Smooth muscle cell (in vitro differentiated cells): Measurements from ENCODE around the gene SDF2L1. TPM values are rescaled to one million over a fixed set of nuclear protein-coding genes. Genes with fewer than 3 reads are reported as not detected.

Experiments used
- DNase-seq: peaks from one replicate; lab custom pipeline; 2025; ENCODE audit not compliant: unreplicated experiment; lab: John Stamatoyannopoulos, UW
- H2AFZ ChIP-seq: fragments of 200-600 bp; sonication (generic); 2 replicates; pipeline ENCODE4 v1.6.0; 2016; ENCODE audit warnings: antibody characterized with exemption, low read depth, mild to moderate bottlenecking
- H3F3A ChIP-seq: fragments of 200-600 bp; sonication (generic); 2 replicates; pipeline ENCODE4 v1.6.0; 2017; ENCODE audit warnings: antibody characterized with exemption, low read depth
- H3K27ac ChIP-seq: fragments of 200-600 bp; sonication (generic); 2 replicates; pipeline ENCODE4 v1.5.1; 2016; ENCODE audit warnings: low read depth, mild to moderate bottlenecking
- H3K27me3 ChIP-seq: fragments of 200-600 bp; sonication (generic); 2 replicates; pipeline ENCODE4 v1.6.1; 2016; ENCODE audit warnings: low read depth, mild to moderate bottlenecking
- H3K36me3 ChIP-seq: fragments of 200-600 bp; sonication (generic); 2 replicates; pipeline ENCODE4 v1.5.1; 2016; ENCODE audit warnings: low read depth
- H3K4me1 ChIP-seq: fragments of 200-600 bp; sonication (generic); 2 replicates; pipeline ENCODE4 v1.5.1; 2016; ENCODE audit warnings: low read depth
- H3K4me2 ChIP-seq: fragments of 200-600 bp; sonication (generic); 2 replicates; pipeline ENCODE4 v1.6.0; 2016; ENCODE audit warnings: mild to moderate bottlenecking
- H3K4me3 ChIP-seq: fragments of 200-600 bp; sonication (generic); 2 replicates; pipeline ENCODE4 v1.5.1; 2016; ENCODE audit warnings: mild to moderate bottlenecking
- H3K79me2 ChIP-seq: fragments of 200-600 bp; sonication (generic); 2 replicates; pipeline ENCODE4 v1.6.0; 2016; ENCODE audit warnings: low read depth, mild to moderate bottlenecking
- H3K9ac ChIP-seq: fragments of 200-600 bp; sonication (generic); 2 replicates; pipeline ENCODE4 v1.6.0; 2016; ENCODE audit warnings: low read depth
- H3K9me3 ChIP-seq: fragments of 200-600 bp; sonication (generic); replicated peaks from 2 replicates; pipeline ENCODE4 v1.5.1; 2016; ENCODE audit warnings: low read depth
- H4K20me1 ChIP-seq: fragments of 200-600 bp; sonication (generic); 2 replicates; pipeline ENCODE4 v1.6.0; 2016; ENCODE audit warnings: low read depth
- WGBS: methylation state at CpG from one replicate; pipeline ENCODE4 v1.1.7; 2016; ENCODE audit warnings: low lambda C conversion rate; 5-methylcytosine and 5-hydroxymethylcytosine counted together
- polyA plus RNA-seq: library from polyadenylated mRNA; unstranded; fragments of >200 nt; fragmentation: Nextera tagmentation; extraction: Ambion mirVana; gene quantifications from 2 replicates; pipeline ENCODE4 v1.2.1, GENCODE V29; 2016
- total RNA-seq: library from RNA; depleted of rRNA; stranded (reverse); fragments of >200 nt; gene quantifications from 2 replicates; pipeline ENCODE4 v1.2.3, GENCODE V29; 2014
- TF ChIP-seq, protein P1 (sequence below): fragments of 200-600 bp; sonication (generic); IDR thresholded peaks from 2 replicates; pipeline ENCODE4 v1.5.1; 2017; ENCODE audit warnings: borderline replicate concordance, mild to moderate bottlenecking, antibody characterized with exemption; ENCODE audit not compliant: insufficient read depth, poor library complexity, severe bottlenecking

SDF2L1 gene
- total and polyA plus RNA-seq, 2 experiments from 2014 or later, result 24.9 to 102 TPM

DNA sequence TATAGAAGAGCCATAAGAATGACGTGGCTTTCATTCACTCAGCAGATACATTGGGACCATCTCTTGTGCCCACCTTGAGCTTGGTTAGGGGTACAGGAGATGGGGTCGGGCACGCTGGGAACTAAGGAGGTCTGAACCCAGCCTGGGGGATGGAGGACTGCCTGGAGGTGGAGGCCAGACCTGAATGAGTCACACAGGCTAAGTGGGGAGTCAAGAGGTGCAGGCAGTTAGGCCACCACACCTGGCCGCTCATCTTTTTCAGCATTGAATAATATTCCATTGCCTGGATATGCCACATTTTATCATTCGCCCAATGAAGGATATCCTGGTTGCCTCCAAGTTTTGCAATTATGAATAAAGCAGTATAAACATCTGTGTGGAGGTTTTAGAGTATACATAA is 19.9 kb downstream of the SDF2L1 start:
- peaks cover 13% of the 10 kb centered on the region for H3K4me1 ChIP-seq
- H3K4me2 ChIP-seq, result no peak overlapping the region
- no peak for DNase-seq
- H2AFZ ChIP-seq, result no peak overlapping the region
- H3K9me3 ChIP-seq, result no peaks in the 10 kb centered on the region
- H3K36me3 ChIP-seq, result no peaks in the 10 kb centered on the region
- peaks cover 4% of the 10 kb centered on the region for H3K79me2 ChIP-seq
- H3K9ac ChIP-seq, result no peak overlapping the region
- WGBS, result 95% methylated on average over 5 of the region's 5 CpGs
- H3K4me3 ChIP-seq, result no peak overlapping the region
- H3K27ac ChIP-seq, result no peak overlapping the region
- TF ChIP-seq, protein P1, sequence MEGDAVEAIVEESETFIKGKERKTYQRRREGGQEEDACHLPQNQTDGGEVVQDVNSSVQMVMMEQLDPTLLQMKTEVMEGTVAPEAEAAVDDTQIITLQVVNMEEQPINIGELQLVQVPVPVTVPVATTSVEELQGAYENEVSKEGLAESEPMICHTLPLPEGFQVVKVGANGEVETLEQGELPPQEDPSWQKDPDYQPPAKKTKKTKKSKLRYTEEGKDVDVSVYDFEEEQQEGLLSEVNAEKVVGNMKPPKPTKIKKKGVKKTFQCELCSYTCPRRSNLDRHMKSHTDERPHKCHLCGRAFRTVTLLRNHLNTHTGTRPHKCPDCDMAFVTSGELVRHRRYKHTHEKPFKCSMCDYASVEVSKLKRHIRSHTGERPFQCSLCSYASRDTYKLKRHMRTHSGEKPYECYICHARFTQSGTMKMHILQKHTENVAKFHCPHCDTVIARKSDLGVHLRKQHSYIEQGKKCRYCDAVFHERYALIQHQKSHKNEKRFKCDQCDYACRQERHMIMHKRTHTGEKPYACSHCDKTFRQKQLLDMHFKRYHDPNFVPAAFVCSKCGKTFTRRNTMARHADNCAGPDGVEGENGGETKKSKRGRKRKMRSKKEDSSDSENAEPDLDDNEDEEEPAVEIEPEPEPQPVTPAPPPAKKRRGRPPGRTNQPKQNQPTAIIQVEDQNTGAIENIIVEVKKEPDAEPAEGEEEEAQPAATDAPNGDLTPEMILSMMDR, result no peak
- H3F3A ChIP-seq, result no peaks in the 10 kb centered on the region
- no peaks in the 10 kb centered on the region for H3K27me3 ChIP-seq
- H4K20me1 ChIP-seq, result no peaks in the 10 kb centered on the region

- H3K27me3 ChIP-seq, result no peaks in the 10 kb centered on the region
- H3K4me1 ChIP-seq, result peaks cover 5% of the 10 kb centered on the region
- H3K79me2 ChIP-seq, result peaks cover 10% of the 10 kb centered on the region
- no peak overlapping the region for H3K4me3 ChIP-seq
- 98% methylated on average over 2 of the region's 2 CpGs for WGBS
- no peaks in the 10 kb centered on the region for H3F3A ChIP-seq
- TF ChIP-seq, protein P1, result no peak
- H2AFZ ChIP-seq, result no peak overlapping the region
- no peak overlapping the region for H3K27ac ChIP-seq
- H3K9me3 ChIP-seq, result no peaks in the 10 kb centered on the region
- no peaks in the 10 kb centered on the region for H4K20me1 ChIP-seq
- no peaks in the 10 kb centered on the region for H3K36me3 ChIP-seq
- DNase-seq, result no peak
- no peak overlapping the region for H3K4me2 ChIP-seq
- no peak overlapping the region for H3K9ac ChIP-seq
Measured at GRCh38 chr22:21663738-21664137, 21.6 kb downstream of the SDF2L1 start.

GRCh38 chr22:21665047-21665851 is 23.1 kb downstream of the SDF2L1 start:
- WGBS, result 81% methylated on average over 25 of the region's 26 CpGs
- DNase-seq, result no peak
- Histone ChIP-seq H3K27ac (peak overlapping the region; percentile 87), H2AFZ (peak overlapping the region; percentile 94), H3K79me2 (peaks cover 10% of the 10 kb centered on the region), H3K36me3 (no peaks in the 10 kb centered on the region), H3K9me3 (no peaks in the 10 kb centered on the region), H3K9ac (peak overlapping the region; percentile 93), H3K4me3 (peak overlapping the region; percentile 96), H3K4me1 (peaks cover 5% of the 10 kb centered on the region), H3K4me2 (peak overlapping the region; percentile 95), H3K27me3 (no peaks in the 10 kb centered on the region), H4K20me1 (peaks cover 4% of the 10 kb centered on the region), H3F3A (no peaks in the 10 kb centered on the region)
- TF ChIP-seq, protein P1, result no peak

DNA sequence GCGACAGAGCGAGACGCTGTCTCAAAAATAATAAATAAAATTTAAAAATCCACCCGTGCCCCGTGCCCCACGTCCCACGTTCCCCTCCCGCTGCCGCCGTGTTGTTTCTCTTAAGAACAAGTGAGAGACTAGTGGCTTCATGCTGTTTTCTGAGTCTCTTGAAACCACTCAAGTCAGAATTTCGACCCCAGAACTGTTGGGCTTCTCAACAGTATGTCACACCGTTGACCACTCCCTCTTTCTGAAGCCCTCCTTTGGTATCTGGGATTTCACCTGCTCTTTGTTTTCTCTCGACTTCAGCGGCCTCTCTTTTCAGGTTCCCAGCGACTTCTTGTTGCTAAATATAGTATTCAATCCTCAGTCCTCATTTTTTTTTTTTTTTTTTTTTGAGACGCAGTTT is 24.7 kb downstream of the SDF2L1 start:
- H4K20me1 ChIP-seq, result peaks cover 4% of the 10 kb centered on the region
- no peak for DNase-seq
- H3K4me2 ChIP-seq, result peak overlapping the region; percentile 95
- TF ChIP-seq, protein P1, result no peak
- no peaks in the 10 kb centered on the region for H3K36me3 ChIP-seq
- H3K4me3 ChIP-seq, result peak overlapping the region; percentile 96
- no peaks in the 10 kb centered on the region for H3K27me3 ChIP-seq
- no peaks in the 10 kb centered on the region for H3F3A ChIP-seq
- H3K9ac ChIP-seq, result peak overlapping the region; percentile 93
- peaks cover 5% of the 10 kb centered on the region for H3K4me1 ChIP-seq
- H3K9me3 ChIP-seq, result no peaks in the 10 kb centered on the region
- no peak overlapping the region for H3K27ac ChIP-seq
- WGBS, result 71% methylated on average over 16 of the region's 16 CpGs
- H3K79me2 ChIP-seq, result peaks cover 10% of the 10 kb centered on the region
- no peak overlapping the region for H2AFZ ChIP-seq
